HG03025 (cell line): ENCODE results near the gene SMC4.

ENCODE experiments used
- ATAC-seq: cut with Tn5 transposase; IDR thresholded peaks from one replicate; pipeline ENCODE4 v1.9.1; 2021; ENCODE audit warnings: mild to moderate bottlenecking, moderate library complexity; ENCODE audit not compliant: unreplicated experiment, low FRiP score

Gene SMC4

GRCh38 chr3:160473978-160474377 lies 74.5 kb downstream of the SMC4 start:
- no peak for ATAC-seq

- ATAC-seq, result no peak
Measured at GRCh38 chr3:160474416-160474838, 75.0 kb downstream of the SMC4 start.

- no peak for ATAC-seq
Measured at GRCh38 chr3:160475153-160475552, 75.7 kb downstream of the SMC4 start.

GRCh38 chr3:160475884-160476283 lies 76.4 kb downstream of the SMC4 start:
- no peak for ATAC-seq

GRCh38 chr3:160477750-160478149 lies 78.3 kb downstream of the SMC4 start:
- no peak for ATAC-seq

- no peak for ATAC-seq
Measured at GRCh38 chr3:160478338-160478737, 78.9 kb downstream of the SMC4 start.

- ATAC-seq, result no peak
Measured at GRCh38 chr3:160479376-160479775, 79.9 kb downstream of the SMC4 start.

- ATAC-seq, result no peak
Measured at GRCh38 chr3:160480931-160481330, 81.5 kb downstream of the SMC4 start.

GRCh38 chr3:160481856-160482255 lies 82.4 kb downstream of the SMC4 start:
- no peak for ATAC-seq

GRCh38 chr3:160482796-160483195 lies 83.3 kb downstream of the SMC4 start:
- ATAC-seq, result no peak
